ENCODE measurements around the gene SV2C. TPM values are rescaled to one million over a fixed set of nuclear protein-coding genes. Genes with fewer than 3 reads are reported as not detected.
"Not testable (repeated sequence)": the region's sequence is repeated elsewhere in the genome, so short reads cannot be mapped to it uniquely, and the experiment has no call there.

SV2C gene
- total and polyA plus RNA-seq, 9 donors = under 0.01 to 0.09 (median 0.03) TPM; not detected in 1

DNA sequence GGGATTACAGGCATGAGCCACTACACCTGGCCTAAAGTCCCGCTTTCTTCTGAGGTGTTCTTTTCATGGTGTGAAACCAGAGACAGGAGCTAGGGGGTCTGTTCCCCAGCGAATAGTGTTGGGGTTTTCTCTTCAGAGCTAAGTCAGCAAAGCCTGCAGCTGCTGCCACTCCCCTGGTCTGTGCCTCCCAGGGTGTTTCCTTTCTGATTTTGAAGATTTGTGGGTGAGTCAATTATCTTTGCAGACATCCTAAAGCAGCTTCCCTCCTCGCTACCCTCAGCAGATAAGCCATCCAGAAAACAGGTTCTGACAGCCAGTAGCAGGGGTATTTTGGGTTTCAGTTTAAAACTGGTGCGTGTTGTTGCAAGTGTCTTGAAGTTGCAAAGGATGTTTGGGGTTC is 247.9 kb downstream of the SV2C start:
- H3K27ac ChIP-seq (ENCODE audit: low read length) = no peak overlapping the region
- H3K27me3 ChIP-seq (ENCODE audit: control insufficient read depth, insufficient read depth, low read length) = no peaks in the 10 kb centered on the region
- H3K9me3 ChIP-seq (replicated peaks; ENCODE audit: control insufficient read depth, low read depth, low read length) = no peaks in the 10 kb centered on the region
- peaks cover 18% of the 10 kb centered on the region for H3K4me1 ChIP-seq (ENCODE audit: control insufficient read depth, insufficient read depth, low read length)
- DNase-seq = no peak
- WGBS (ENCODE audit: insufficient coverage) = 40% methylated on average over 1 of the region's 4 CpGs
- H3K36me3 ChIP-seq (ENCODE audit: control insufficient read depth, insufficient read depth, low read length) = no peaks in the 10 kb centered on the region
- H3K4me3 ChIP-seq (ENCODE audit: low read length) = no peak overlapping the region

DNA sequence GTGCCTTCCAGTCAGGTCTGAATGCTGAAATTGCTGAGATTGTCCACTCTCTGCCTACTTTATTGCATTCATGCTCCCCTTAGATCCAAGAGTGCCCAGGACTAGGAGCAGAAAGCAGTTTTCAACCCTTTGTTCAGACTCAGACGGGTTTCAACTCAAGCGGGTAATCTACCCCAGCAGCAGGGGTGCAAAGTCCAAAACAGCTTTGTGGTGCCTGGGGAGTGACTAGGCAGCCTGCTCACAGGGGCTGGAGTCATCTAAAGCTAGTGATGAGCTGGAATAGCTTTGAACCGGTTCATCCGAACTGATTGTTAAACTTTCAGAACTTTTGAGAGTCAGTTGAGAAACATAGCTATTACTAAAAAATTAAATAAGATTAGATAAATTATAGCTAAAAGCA is 248.9 kb downstream of the SV2C start:
- no peak overlapping the region for H3K27ac ChIP-seq (ENCODE audit: low read length)
- WGBS (ENCODE audit: insufficient coverage) = 92% methylated on average over 2 of the region's 4 CpGs

GRCh38 chr5:76332611-76333205 is 249.5 kb downstream of the SV2C start:
- H3K36me3 ChIP-seq (ENCODE audit: control insufficient read depth, insufficient read depth, low read length) = no peaks in the 10 kb centered on the region
- H3K9me3 ChIP-seq (replicated peaks; ENCODE audit: control insufficient read depth, low read depth, low read length) = no peaks in the 10 kb centered on the region
- H3K27ac ChIP-seq (ENCODE audit: low read length) = no peak overlapping the region
- WGBS (ENCODE audit: insufficient coverage) = no CpG with 5 or more reads among the region's 2 CpGs
- H3K27me3 ChIP-seq (ENCODE audit: control insufficient read depth, insufficient read depth, low read length) = no peaks in the 10 kb centered on the region
- H3K4me1 ChIP-seq (ENCODE audit: control insufficient read depth, insufficient read depth, low read length) = peaks cover 9% of the 10 kb centered on the region
- DNase-seq = no peak
- no peak overlapping the region for H3K4me3 ChIP-seq (ENCODE audit: low read length)

More for the DNA sequence above, 248.9 kb downstream of the SV2C start:
- no peak for DNase-seq
- no peaks in the 10 kb centered on the region for H3K9me3 ChIP-seq (replicated peaks; ENCODE audit: control insufficient read depth, low read depth, low read length)
- H3K4me3 ChIP-seq (ENCODE audit: low read length) = no peak overlapping the region
- H3K36me3 ChIP-seq (ENCODE audit: control insufficient read depth, insufficient read depth, low read length) = no peaks in the 10 kb centered on the region
- peaks cover 9% of the 10 kb centered on the region for H3K4me1 ChIP-seq (ENCODE audit: control insufficient read depth, insufficient read depth, low read length)
- no peaks in the 10 kb centered on the region for H3K27me3 ChIP-seq (ENCODE audit: control insufficient read depth, insufficient read depth, low read length)

DNA sequence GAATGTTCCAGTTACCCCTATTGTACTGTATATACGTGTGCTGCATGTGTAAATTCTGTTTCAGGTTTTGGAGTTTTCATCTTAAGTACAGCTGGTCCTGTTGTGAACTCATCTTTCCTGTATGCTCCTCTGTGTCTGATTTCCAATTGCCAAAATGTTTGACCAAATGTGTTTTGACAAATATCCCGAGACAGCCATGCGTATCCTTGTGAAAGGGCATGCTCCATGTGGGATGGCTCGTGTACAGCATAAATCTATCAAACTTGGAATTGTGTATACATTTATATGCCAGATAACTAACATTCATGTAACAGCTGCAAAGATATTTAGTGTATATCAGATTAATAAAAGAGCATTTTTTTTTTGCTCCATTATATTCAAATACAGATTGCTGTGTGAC is 250.4 kb downstream of the SV2C start:
- no peaks in the 10 kb centered on the region for H3K36me3 ChIP-seq (ENCODE audit: control insufficient read depth, insufficient read depth, low read length)
- no CpG with 5 or more reads among the region's 4 CpGs for WGBS (ENCODE audit: insufficient coverage)
- no peaks in the 10 kb centered on the region for H3K9me3 ChIP-seq (replicated peaks; ENCODE audit: control insufficient read depth, low read depth, low read length)
- DNase-seq = peak; percentile 70
- H3K27me3 ChIP-seq (ENCODE audit: control insufficient read depth, insufficient read depth, low read length) = no peaks in the 10 kb centered on the region
- H3K4me3 ChIP-seq (ENCODE audit: low read length) = no peak overlapping the region
- no peak overlapping the region for H3K27ac ChIP-seq (ENCODE audit: low read length)
- H3K4me1 ChIP-seq (ENCODE audit: control insufficient read depth, insufficient read depth, low read length) = peaks cover 11% of the 10 kb centered on the region

DNA sequence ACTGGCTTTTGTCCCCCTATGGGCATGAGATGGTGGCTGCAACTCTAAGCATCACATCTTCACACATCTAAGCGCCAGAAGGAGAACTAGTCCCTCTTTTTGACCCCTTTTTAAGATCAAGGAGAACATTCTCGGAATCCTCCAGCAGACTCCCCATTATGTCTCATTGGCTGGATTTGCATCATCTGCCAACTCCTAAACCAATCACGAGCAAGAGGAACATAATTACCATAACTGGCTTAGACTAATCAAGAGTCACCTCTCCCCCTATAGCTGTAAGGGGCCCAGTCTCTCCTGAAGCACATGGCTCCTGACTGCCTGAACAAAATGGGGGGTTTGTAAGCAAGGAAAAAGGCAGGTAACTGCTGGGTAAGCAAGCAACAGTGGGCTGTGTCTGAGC is 251.4 kb downstream of the SV2C start:
- WGBS (ENCODE audit: insufficient coverage) = 100% methylated on average over 3 of the region's 3 CpGs
- Histone ChIP-seq H3K27ac (ENCODE audit: low read length) (no peak overlapping the region), H3K9me3 (replicated peaks; ENCODE audit: control insufficient read depth, low read depth, low read length) (no peaks in the 10 kb centered on the region), H3K27me3 (ENCODE audit: control insufficient read depth, insufficient read depth, low read length) (no peaks in the 10 kb centered on the region), H3K4me1 (ENCODE audit: control insufficient read depth, insufficient read depth, low read length) (peaks cover 11% of the 10 kb centered on the region), H3K36me3 (ENCODE audit: control insufficient read depth, insufficient read depth, low read length) (no peaks in the 10 kb centered on the region), H3K4me3 (ENCODE audit: low read length) (no peak overlapping the region)
- no peak for DNase-seq

DNA sequence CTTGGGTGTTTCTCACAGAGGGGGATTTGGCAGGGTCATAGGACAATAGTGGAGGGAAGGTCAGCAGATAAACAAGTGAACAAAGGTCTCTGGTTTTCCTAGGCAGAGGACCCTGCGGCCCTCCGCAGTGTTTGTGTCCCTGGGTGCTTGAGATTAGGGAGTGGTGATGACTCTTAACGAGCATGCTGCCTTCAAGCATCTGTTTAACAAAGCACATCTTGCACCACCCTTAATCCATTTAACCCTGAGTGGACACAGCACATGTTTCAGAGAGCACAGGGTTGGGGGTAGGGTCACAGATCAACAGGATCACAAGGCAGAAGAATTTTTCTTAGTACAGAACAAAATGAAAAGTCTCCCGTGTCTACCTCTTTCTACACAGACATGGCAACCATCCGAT is 252.3 kb downstream of the SV2C start:
- not testable (repeated sequence) for H3K4me3 ChIP-seq (ENCODE audit: low read length); DNase-seq; H3K36me3 ChIP-seq (ENCODE audit: control insufficient read depth, insufficient read depth, low read length); H3K9me3 ChIP-seq (replicated peaks; ENCODE audit: control insufficient read depth, low read depth, low read length); H3K27ac ChIP-seq (ENCODE audit: low read length); H3K27me3 ChIP-seq (ENCODE audit: control insufficient read depth, insufficient read depth, low read length)
- H3K4me1 ChIP-seq (ENCODE audit: control insufficient read depth, insufficient read depth, low read length) = peaks cover 11% of the 10 kb centered on the region
- WGBS (ENCODE audit: insufficient coverage) = 100% methylated on average over 1 of the region's 5 CpGs

- over 99% methylated on average over 18 of the region's 33 CpGs for WGBS (ENCODE audit: insufficient coverage)
- H3K4me3 ChIP-seq (ENCODE audit: low read length); H3K27me3 ChIP-seq (ENCODE audit: control insufficient read depth, insufficient read depth, low read length); H3K36me3 ChIP-seq (ENCODE audit: control insufficient read depth, insufficient read depth, low read length); H3K9me3 ChIP-seq (replicated peaks; ENCODE audit: control insufficient read depth, low read depth, low read length); H3K4me1 ChIP-seq (ENCODE audit: control insufficient read depth, insufficient read depth, low read length); H3K27ac ChIP-seq (ENCODE audit: low read length); DNase-seq: not testable (repeated sequence)
These were observed 253.1 kb downstream of the SV2C start for GRCh38 chr5:76336253-76336809.

DNA sequence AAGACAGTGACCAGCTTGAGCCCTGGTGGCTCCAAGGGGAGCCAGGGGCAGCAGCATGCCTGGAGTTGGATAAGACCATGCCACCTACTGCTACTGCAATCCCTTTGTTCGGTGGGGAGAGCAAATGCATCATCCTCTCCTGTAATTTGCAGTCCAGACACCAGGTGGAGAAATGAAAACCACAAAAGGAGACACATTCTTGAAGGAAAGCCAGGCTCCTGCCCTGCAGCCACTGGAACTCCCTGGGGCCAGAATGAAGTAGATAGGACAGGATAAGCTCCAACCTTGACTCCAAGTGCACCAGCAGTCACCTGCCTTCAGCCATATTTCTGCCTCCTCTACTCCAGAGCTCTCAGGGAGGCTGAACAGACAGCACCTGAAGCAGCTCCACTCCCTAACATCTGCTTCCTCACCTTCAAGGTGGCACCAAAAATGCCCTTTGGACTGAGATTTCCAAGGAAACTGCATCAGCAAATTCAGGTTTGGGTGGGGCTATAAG is 254.8 kb downstream of the SV2C start:
- Histone ChIP-seq H3K27ac (ENCODE audit: low read length) (no peak overlapping the region), H3K4me3 (ENCODE audit: low read length) (no peak overlapping the region), H3K4me1 (ENCODE audit: control insufficient read depth, insufficient read depth, low read length) (peaks cover 2% of the 10 kb centered on the region), H3K36me3 (ENCODE audit: control insufficient read depth, insufficient read depth, low read length) (no peaks in the 10 kb centered on the region), H3K9me3 (replicated peaks; ENCODE audit: control insufficient read depth, low read depth, low read length) (no peaks in the 10 kb centered on the region), H3K27me3 (ENCODE audit: control insufficient read depth, insufficient read depth, low read length) (no peaks in the 10 kb centered on the region)
- peak; percentile 49 for DNase-seq
- 20% methylated on average over 1 of the region's 1 CpG for WGBS (ENCODE audit: insufficient coverage)

- no peaks in the 10 kb centered on the region for H3K36me3 ChIP-seq (ENCODE audit: control insufficient read depth, insufficient read depth, low read length)
- no peaks in the 10 kb centered on the region for H3K27me3 ChIP-seq (ENCODE audit: control insufficient read depth, insufficient read depth, low read length)
- no peak overlapping the region for H3K27ac ChIP-seq (ENCODE audit: low read length)
- no peak overlapping the region for H3K4me3 ChIP-seq (ENCODE audit: low read length)
- no peak for DNase-seq
- no peaks in the 10 kb centered on the region for H3K9me3 ChIP-seq (replicated peaks; ENCODE audit: control insufficient read depth, low read depth, low read length)
- WGBS (ENCODE audit: insufficient coverage) = 60% methylated on average over 1 of the region's 3 CpGs
- peaks cover 2% of the 10 kb centered on the region for H3K4me1 ChIP-seq (ENCODE audit: control insufficient read depth, insufficient read depth, low read length)
These were observed 256.7 kb downstream of the SV2C start for GRCh38 chr5:76339919-76340318.

GRCh38 chr5:76341651-76342334 is 258.6 kb downstream of the SV2C start:
- no peaks in the 10 kb centered on the region for H3K36me3 ChIP-seq (ENCODE audit: control insufficient read depth, insufficient read depth, low read length)
- DNase-seq = no peak
- no peak overlapping the region for H3K4me3 ChIP-seq (ENCODE audit: low read length)
- H3K27ac ChIP-seq (ENCODE audit: low read length) = no peak overlapping the region
- H3K27me3 ChIP-seq (ENCODE audit: control insufficient read depth, insufficient read depth, low read length) = no peaks in the 10 kb centered on the region
- 30% methylated on average over 5 of the region's 7 CpGs for WGBS (ENCODE audit: insufficient coverage)
- H3K9me3 ChIP-seq (replicated peaks; ENCODE audit: control insufficient read depth, low read depth, low read length) = no peaks in the 10 kb centered on the region
- peaks cover 2% of the 10 kb centered on the region for H3K4me1 ChIP-seq (ENCODE audit: control insufficient read depth, insufficient read depth, low read length)
